ENCODE data around the gene CARMIL1. TPM values are rescaled to one million over a fixed set of nuclear protein-coding genes. Genes with fewer than 3 reads are reported as not detected.

Gene CARMIL1
- total and polyA plus RNA-seq, 10 of the 15 experiments (the other 5 are each of a cell fraction or from before 2014, with no cell fraction given) = 6.4 to 18.1 (median 10.3) TPM

DNA sequence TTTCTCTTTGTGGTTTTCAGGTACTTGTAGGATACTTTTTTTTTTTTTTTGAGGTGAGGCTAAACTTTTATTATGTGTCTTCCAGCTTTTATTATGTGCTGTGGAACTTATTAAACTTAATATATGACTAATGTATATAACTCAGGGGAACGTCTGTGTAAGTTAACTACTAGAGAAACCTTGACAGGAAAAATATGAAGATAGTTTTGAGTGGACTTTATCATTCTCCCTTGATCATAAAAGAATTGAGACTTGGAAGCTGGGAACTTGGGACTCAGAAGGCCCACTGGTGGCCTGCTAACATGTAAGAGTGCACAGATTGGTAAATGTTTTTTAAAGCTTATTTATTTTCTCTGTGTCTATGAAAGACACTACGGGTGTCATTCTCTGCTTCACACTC, 73.1 kb downstream of the CARMIL1 start:
- Histone ChIP-seq H3K79me2 (ENCODE audit: control insufficient read depth, insufficient read depth, low read length) (no peaks in the 10 kb centered on the region), H3K9me3 (replicated peaks; ENCODE audit: control insufficient read depth, insufficient read depth, low read length) (no peaks in the 10 kb centered on the region), H2AFZ (ENCODE audit: control insufficient read depth, low read depth, low read length) (no peak overlapping the region), H3K27me3 (replicated peaks in 1 of 2; ENCODE audit: control insufficient read depth in 2 of 2, insufficient read depth in 2 of 2, low read length in 1 of 2) (no peaks in the 10 kb centered on the region), H3K27ac (ENCODE audit: control insufficient read depth, insufficient read depth) (no peak overlapping the region), H3K4me1 (ENCODE audit: control insufficient read depth, insufficient read depth, low read length) (no peaks in the 10 kb centered on the region), H4K20me1 (ENCODE audit: control insufficient read depth, insufficient read depth) (no peaks in the 10 kb centered on the region), H3K9ac (ENCODE audit: control insufficient read depth, insufficient read depth, low read length) (no peak overlapping the region), H3K36me3 (ENCODE audit: control insufficient read depth in 2 of 2, insufficient read depth in 2 of 2, low read length in 1 of 2) (no peaks in the 10 kb centered on the region), H3K4me3 (no peak overlapping the region), H3K4me2 (ENCODE audit: control insufficient read depth, insufficient read depth) (no peak overlapping the region)
- ATAC-seq (no peak), FAIRE-seq (no peak), DNase-seq (ENCODE audit: low read depth, low spot score) (no peak)
- RAD21 ChIA-PET (ENCODE audit: unreplicated experiment) = interaction anchor here (0.9 to 2.5 kb wide), 5 partner anchors 12 to 156 kb away, joined by 3 to 10 read pairs (median 7); no protein-coding TSS in a partner anchor
- TF ChIP-seq BCL11A (IDR thresholded peaks at IDR 0.05; ENCODE audit: low read depth, low read length) (no peak), MTA3 (IDR thresholded peaks at IDR 0.05; ENCODE audit: borderline replicate concordance, low read length) (no peak), JUND (IDR thresholded peaks at IDR 0.05; ENCODE audit: low read depth, low read length) (no peak), KAT2A (conservative IDR thresholded peaks at IDR 0.05; ENCODE audit: control insufficient read depth, low read depth, low read length) (no peak), RB1 (IDR thresholded peaks at IDR 0.05; ENCODE audit: borderline replicate concordance) (no peak), ATF7 (IDR thresholded peaks at IDR 0.05; ENCODE audit: low read depth) (no peak)
- 0% methylated on average over 2 of the region's 2 CpGs for WGBS (ENCODE audit: insufficient coverage, insufficient replicate concordance, low lambda C conversion rate, missing lambda C conversion rate)
- intact Hi-C loops (cut with micrococcal nuclease; ENCODE audit: unreplicated experiment) (no loop called here), in situ Hi-C loops (cut with MboI) (no loop called here)
- CTCF ChIA-PET = interaction anchor here (1.4 to 3.3 kb wide), 7 partner anchors 10 to 138 kb away, joined by 5 to 14 read pairs (median 7); partner anchors contain the start of gene CARMIL1
- POLR2A ChIA-PET = interaction anchor here (0.8 to 1.3 kb wide), 5 partner anchors 9 to 24 kb away, joined by 3 to 4 read pairs (median 3); no protein-coding TSS in a partner anchor
- SMC1A ChIA-PET (ENCODE audit: uncharacterized antibody, unreplicated experiment) = interaction anchor here (0.8 to 4.8 kb wide), 7 partner anchors 12 to 138 kb away, joined by 3 to 35 read pairs (median 5); no protein-coding TSS in a partner anchor
- BruUV-seq (replicated peaks) = no TSS peak
